NK-92 (cell line): ENCODE data around the gene HS3ST5.
"Not testable (repeated sequence)": the region's sequence is repeated elsewhere in the genome, so short reads cannot be mapped to it uniquely, and the experiment has no call there.

Experiments used
- DNase-seq: peaks from one replicate; lab custom pipeline; 2025; ENCODE audit not compliant: unreplicated experiment; lab: John Stamatoyannopoulos, UW

Gene HS3ST5

GRCh38 chr6:114100215-114100994 is 242.4 kb downstream of the HS3ST5 start:
- no peak for DNase-seq

- DNase-seq: no peak
Measured at GRCh38 chr6:114096561-114097172, 246.2 kb downstream of the HS3ST5 start.

GRCh38 chr6:114092943-114093342 is 249.9 kb downstream of the HS3ST5 start:
- no peak for DNase-seq

GRCh38 chr6:114090626-114091025 is 252.2 kb downstream of the HS3ST5 start:
- no peak for DNase-seq

GRCh38 chr6:114087496-114087895 is 255.3 kb downstream of the HS3ST5 start:
- no peak for DNase-seq

- no peak for DNase-seq
Measured at GRCh38 chr6:114085211-114085610, 257.6 kb downstream of the HS3ST5 start.

- DNase-seq: no peak
Measured at GRCh38 chr6:114084327-114084890, 258.4 kb downstream of the HS3ST5 start.

- no peak for DNase-seq
Measured at GRCh38 chr6:114083251-114083650, 259.6 kb downstream of the HS3ST5 start.

- DNase-seq: no peak
Measured at GRCh38 chr6:114081730-114082129, 261.1 kb downstream of the HS3ST5 start.

- DNase-seq: no peak
Measured at GRCh38 chr6:114080891-114081510, 261.8 kb downstream of the HS3ST5 start.

- not testable (repeated sequence) for DNase-seq
Measured at GRCh38 chr6:114080410-114080809, 262.4 kb downstream of the HS3ST5 start.

GRCh38 chr6:114075777-114076176 is 267.0 kb downstream of the HS3ST5 start:
- no peak for DNase-seq

GRCh38 chr6:114075300-114075699 is 267.5 kb downstream of the HS3ST5 start:
- no peak for DNase-seq

- no peak for DNase-seq
Measured at GRCh38 chr6:114068771-114069170, 274.1 kb downstream of the HS3ST5 start.

- DNase-seq: no peak
Measured at GRCh38 chr6:114068116-114068515, 274.7 kb downstream of the HS3ST5 start.

GRCh38 chr6:114064862-114065261 is 278.0 kb downstream of the HS3ST5 start:
- DNase-seq: no peak

- no peak for DNase-seq
Measured at GRCh38 chr6:114063956-114064355, 278.9 kb downstream of the HS3ST5 start.

GRCh38 chr6:114062199-114062598 is 280.6 kb downstream of the HS3ST5 start:
- DNase-seq: no peak

- DNase-seq: no peak
Measured at GRCh38 chr6:114061741-114062140, 281.1 kb downstream of the HS3ST5 start.

GRCh38 chr6:114061116-114061515 is 281.7 kb downstream of the HS3ST5 start:
- no peak for DNase-seq

- no peak for DNase-seq
Measured at GRCh38 chr6:114058435-114058834, 284.4 kb downstream of the HS3ST5 start.

GRCh38 chr6:114055763-114056162 is 287.1 kb downstream of the HS3ST5 start:
- DNase-seq: no peak
